Adrenal gland (tissue), 5 donors: ENCODE results near the gene PRKCH.

Source experiments
- CTCF ChIP-seq, 6 experiments: fragments of 450-650 bp in 4 of 6; fragments of 200-600 bp in 2 of 6; sonication (generic) in 1 of 6; IDR thresholded peaks; 1 replicate in 5 of 6; 2 replicates in 1 of 6; pipeline versions ENCODE4 v1.5.1 to v1.8.0; 2016 to 2021; ENCODE audit warnings: antibody characterized with exemption in 6 of 6, mild to moderate bottlenecking in 2 of 6, moderate library complexity in 1 of 6
- POLR2A ChIP-seq, 2 donors: fragments of 450-650 bp; IDR thresholded peaks; one replicate each; pipeline ENCODE4 v1.6.1; 2017; ENCODE audit warnings: antibody characterized with exemption in 2 of 2, mild to moderate bottlenecking in 2 of 2, moderate library complexity in 1 of 2
- donor health status: DM: no; HTN: no; CAD: no.

DNA sequence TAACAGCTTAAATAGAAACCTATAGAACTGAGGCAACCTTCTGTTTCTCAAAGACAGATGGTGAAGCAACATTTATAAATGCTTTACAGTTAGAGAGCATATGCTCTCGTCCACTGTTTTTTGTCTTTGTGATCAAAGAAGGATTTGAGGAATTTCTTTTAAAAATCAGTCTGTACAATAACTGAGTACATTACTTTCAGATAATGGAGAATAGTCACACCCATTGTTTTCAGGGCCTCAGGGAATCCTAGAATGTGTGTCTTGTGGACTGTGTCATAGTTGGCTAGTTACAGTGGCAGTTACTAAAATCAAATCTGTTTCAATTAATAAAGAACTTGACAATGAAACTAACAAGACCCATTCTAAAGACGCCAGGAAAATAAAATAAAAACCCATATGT is 107.9 kb downstream of the PRKCH start:
- TF ChIP-seq CTCF (IDR thresholded peaks at IDR 0.05) (no peak), POLR2A (IDR thresholded peaks at IDR 0.05) (no peak)
